ENCODE measurements around the gene CS.
A peak's percentile ranks its signal among the peaks of the same experiment; 100 is the strongest.

CS gene

DNA sequence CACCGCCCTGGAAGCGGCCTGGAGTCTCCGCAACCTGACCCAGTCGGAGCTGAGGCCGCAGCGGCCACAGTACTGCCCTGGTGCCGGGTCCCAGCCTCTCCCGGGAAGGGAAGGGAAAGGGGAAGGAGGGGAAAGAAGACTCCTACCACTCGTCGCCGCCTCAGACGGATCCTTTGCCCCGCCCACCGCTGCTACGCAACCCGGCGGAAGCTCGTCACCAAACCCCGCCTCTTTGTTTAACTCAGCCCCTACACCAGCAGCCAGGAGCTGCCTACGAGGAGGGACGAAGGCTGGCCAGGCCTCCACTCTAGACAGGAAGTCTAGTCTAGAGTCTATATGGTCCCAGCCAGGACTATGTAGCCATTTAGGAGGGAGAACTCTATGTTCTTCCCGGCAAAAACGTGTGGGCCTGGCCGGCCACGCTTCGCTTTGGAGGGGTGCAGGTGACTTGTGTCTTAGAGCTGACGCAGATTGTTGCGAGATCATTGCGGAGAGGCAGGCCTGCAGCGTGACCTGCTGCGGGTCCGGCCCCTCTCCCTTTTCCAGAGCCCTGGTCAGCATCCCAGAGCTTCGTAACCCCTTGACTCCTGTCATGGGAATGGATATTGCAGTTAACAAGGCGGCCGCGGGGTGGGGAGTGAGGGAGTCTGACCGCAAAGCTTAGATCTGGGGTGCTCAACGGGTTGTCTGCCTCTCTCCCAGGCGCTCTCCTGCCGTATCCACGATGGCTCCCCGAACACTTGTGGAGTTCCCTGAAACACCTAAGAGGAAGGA lies 78.2 kb downstream of the CS start, which contains the start of gene RNF41:
Gene RNF41, minus strand, starts transcription at position 166 of the 774 bp plus-strand sequence. CDS start 7,875 bp downstream, outside the sequence.
- peak; percentile 82 to 91 (median 91) for DNase-seq (ENCODE audit: low read depth in 2 of 3, low spot score in 1 of 3)

All from stimulated activated CD4-positive, alpha-beta T cell treated with anti-CD3 and anti-CD28 coated beads, Interleukin-12 subunit alpha, Interleukin-12 subunit beta, amount 100 ng/mL, for 48 hours (primary cell).